ENCODE results near the gene HMGCL. TPM values are rescaled to one million over a fixed set of nuclear protein-coding genes. Genes with fewer than 3 reads are reported as not detected.

The HMGCL gene
- total and polyA plus RNA-seq, 2 of the 13 experiments (the other 11 are each of a cell fraction or from before 2014, with no cell fraction given), result 21.3 to 41.4 TPM

GRCh38 chr1:23800400-23801337, 24.6 kb downstream of the HMGCL start, which contains the start of gene GALE (continued):
- TF ChIP-seq ZNF44 (CRISPR knock-in tag; IDR thresholded peaks at IDR 0.05), result no peak; the same call in none of the 2 replicates
- TF ChIP-seq HBP1 (CRISPR knock-in tag; IDR thresholded peaks at IDR 0.05; ENCODE audit: low read depth), result no peak; the same call in 1 of the 2 replicates
- no peak for TF ChIP-seq GPBP1L1 (CRISPR knock-in tag; IDR thresholded peaks at IDR 0.05)
- TF ChIP-seq ATF4 (CRISPR knock-in tag; IDR thresholded peaks at IDR 0.05), result no peak
- TF ChIP-seq ZNF430 (CRISPR knock-in tag; IDR thresholded peaks at IDR 0.05), result peak; percentile 45; the same call in 1 of the 2 replicates
- TF ChIP-seq RELA (CRISPR knock-in tag; IDR thresholded peaks at IDR 0.05), result no peak
- peak; percentile 36; the same call in 1 of the 2 replicates for TF ChIP-seq ZNF124 (CRISPR knock-in tag; IDR thresholded peaks at IDR 0.05)
- no peak for TF ChIP-seq TCF7L2 (IDR thresholded peaks at IDR 0.05; ENCODE audit: low read depth, low read length)
- peak; percentile 35; the same call in 1 of the 2 replicates for TF ChIP-seq ZKSCAN8 (CRISPR knock-in tag; IDR thresholded peaks at IDR 0.05; ENCODE audit: borderline replicate concordance)
- no peak for TF ChIP-seq SSRP1 (CRISPR knock-in tag; IDR thresholded peaks at IDR 0.05)
- peak; percentile 96 for TF ChIP-seq ZBTB14 (CRISPR knock-in tag; IDR thresholded peaks at IDR 0.05)
- TF ChIP-seq RBAK (CRISPR knock-in tag; IDR thresholded peaks at IDR 0.05), result 0 out of 2 replicates have a peak, but pooled peaks have one; percentile 17
- TF ChIP-seq ZNF746 (CRISPR knock-in tag; IDR thresholded peaks at IDR 0.05), result peak; percentile 68; the same call in 1 of the 2 replicates
- no peak for TF ChIP-seq ZNF17 (CRISPR knock-in tag; IDR thresholded peaks at IDR 0.05)
- TF ChIP-seq MYPOP (CRISPR knock-in tag; IDR thresholded peaks at IDR 0.05), result peak; percentile 18; the same call in 1 of the 2 replicates
- TF ChIP-seq BCL3 (CRISPR knock-in tag; IDR thresholded peaks at IDR 0.05), result no peak
- 0 out of 2 replicates have a peak, but pooled peaks have one; percentile 10 for TF ChIP-seq GPN1 (CRISPR knock-in tag; IDR thresholded peaks at IDR 0.05; ENCODE audit: borderline replicate concordance)
- no peak for TF ChIP-seq ZFP36L2 (CRISPR knock-in tag; IDR thresholded peaks at IDR 0.05)
